Mammary epithelial cell (primary cell): ENCODE measurements around the gene COL4A2.

ENCODE experiments used
- EZH2 ChIP-seq: IDR thresholded peaks from 2 replicates; pipeline ENCODE4 v1.6.1; 2012; ENCODE audit warnings: low read length, inconsistent platforms, borderline replicate concordance
- TF ChIP-seq, protein P1 (sequence below), 2 donors: IDR thresholded peaks in 1 of 2; conservative IDR thresholded peaks in 1 of 2; 2 replicates each; pipeline ENCODE4 v1.5.1; 2011 to 2012; ENCODE audit warnings: inconsistent platforms in 2 of 2, low read length in 2 of 2, mild to moderate bottlenecking in 2 of 2, control low read depth in 1 of 2, low read depth in 1 of 2; ENCODE audit not compliant: insufficient read depth in 1 of 2; ENCODE audit errors: extremely low read depth in 1 of 2

DNA sequence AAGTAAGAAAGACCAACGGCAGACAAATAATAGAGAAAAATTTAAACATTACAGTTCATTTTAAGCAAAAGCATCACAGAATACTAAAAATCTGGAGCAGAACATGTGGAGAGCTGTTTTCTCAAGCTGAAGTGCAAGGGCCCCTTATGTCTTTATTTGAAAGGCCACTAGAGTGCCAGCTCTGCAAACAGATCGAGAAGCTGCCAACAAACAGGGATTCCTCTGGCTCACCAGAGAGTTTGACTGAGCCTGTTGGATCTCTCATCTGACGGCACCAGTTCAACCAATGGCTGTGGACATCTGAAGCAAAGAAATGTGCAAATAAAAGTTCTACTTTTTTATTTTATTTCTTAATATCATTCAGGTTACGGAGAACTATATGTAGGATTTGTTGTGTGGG, 119.7 kb downstream of the COL4A2 start:
- TF ChIP-seq, protein P1, sequence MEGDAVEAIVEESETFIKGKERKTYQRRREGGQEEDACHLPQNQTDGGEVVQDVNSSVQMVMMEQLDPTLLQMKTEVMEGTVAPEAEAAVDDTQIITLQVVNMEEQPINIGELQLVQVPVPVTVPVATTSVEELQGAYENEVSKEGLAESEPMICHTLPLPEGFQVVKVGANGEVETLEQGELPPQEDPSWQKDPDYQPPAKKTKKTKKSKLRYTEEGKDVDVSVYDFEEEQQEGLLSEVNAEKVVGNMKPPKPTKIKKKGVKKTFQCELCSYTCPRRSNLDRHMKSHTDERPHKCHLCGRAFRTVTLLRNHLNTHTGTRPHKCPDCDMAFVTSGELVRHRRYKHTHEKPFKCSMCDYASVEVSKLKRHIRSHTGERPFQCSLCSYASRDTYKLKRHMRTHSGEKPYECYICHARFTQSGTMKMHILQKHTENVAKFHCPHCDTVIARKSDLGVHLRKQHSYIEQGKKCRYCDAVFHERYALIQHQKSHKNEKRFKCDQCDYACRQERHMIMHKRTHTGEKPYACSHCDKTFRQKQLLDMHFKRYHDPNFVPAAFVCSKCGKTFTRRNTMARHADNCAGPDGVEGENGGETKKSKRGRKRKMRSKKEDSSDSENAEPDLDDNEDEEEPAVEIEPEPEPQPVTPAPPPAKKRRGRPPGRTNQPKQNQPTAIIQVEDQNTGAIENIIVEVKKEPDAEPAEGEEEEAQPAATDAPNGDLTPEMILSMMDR (conservative IDR thresholded peaks at IDR 0.05 in 1 of 2, IDR thresholded peaks at IDR 0.05 in 1 of 2; ENCODE audit: extremely low read depth in 1 of 2, insufficient read depth in 1 of 2, low read depth in 1 of 2, low read length in 2 of 2), result no peak
- TF ChIP-seq EZH2, result no peak
